Skeletal muscle tissue (tissue), 4 donors: ENCODE data around the gene TIGD3. TPM values are rescaled to one million over a fixed set of nuclear protein-coding genes. Genes with fewer than 3 reads are reported as not detected.

Source experiments
- H3K27ac ChIP-seq: one replicate; pipeline ENCODE4 v1.7.0; 2013; ENCODE audit warnings: mild to moderate bottlenecking, low read depth, low read length, inconsistent platforms
- H3K27me3 ChIP-seq, 3 donors: one replicate each; pipeline ENCODE4 v1.7.0; 2013; ENCODE audit warnings: low read length in 3 of 3; ENCODE audit not compliant: control insufficient read depth in 3 of 3, insufficient read depth in 3 of 3
- H3K36me3 ChIP-seq, 3 donors: one replicate each; pipeline ENCODE4 v1.7.0; 2013; ENCODE audit warnings: low read length in 3 of 3; ENCODE audit not compliant: control insufficient read depth in 3 of 3, insufficient read depth in 3 of 3
- H3K4me1 ChIP-seq, 3 donors: one replicate each; pipeline ENCODE4 v1.7.0; 2013; ENCODE audit warnings: low read length in 3 of 3, mild to moderate bottlenecking in 3 of 3; ENCODE audit not compliant: control insufficient read depth in 3 of 3, insufficient read depth in 3 of 3
- H3K4me3 ChIP-seq, 3 donors: one replicate each; pipeline ENCODE4 v1.7.0; 2013; ENCODE audit warnings: low read length in 3 of 3
- H3K9ac ChIP-seq, 3 donors: one replicate each; pipeline ENCODE4 v1.7.0; 2013; ENCODE audit warnings: low read length in 3 of 3, mild to moderate bottlenecking in 3 of 3, moderate library complexity in 2 of 3, low read depth in 1 of 3
- H3K9me3 ChIP-seq, 3 donors: one replicate each; pipeline ENCODE4 v1.7.0; 2013; ENCODE audit warnings: low read length in 3 of 3; ENCODE audit not compliant: control insufficient read depth in 3 of 3
- total RNA-seq: library from RNA; depleted of rRNA; stranded (reverse); fragments of >200 nt; gene quantifications from one replicate; pipeline ENCODE4 v1.2.3, GENCODE V29; 2014
- donor health status: Osteomylitis.

TIGD3 gene, protein sequence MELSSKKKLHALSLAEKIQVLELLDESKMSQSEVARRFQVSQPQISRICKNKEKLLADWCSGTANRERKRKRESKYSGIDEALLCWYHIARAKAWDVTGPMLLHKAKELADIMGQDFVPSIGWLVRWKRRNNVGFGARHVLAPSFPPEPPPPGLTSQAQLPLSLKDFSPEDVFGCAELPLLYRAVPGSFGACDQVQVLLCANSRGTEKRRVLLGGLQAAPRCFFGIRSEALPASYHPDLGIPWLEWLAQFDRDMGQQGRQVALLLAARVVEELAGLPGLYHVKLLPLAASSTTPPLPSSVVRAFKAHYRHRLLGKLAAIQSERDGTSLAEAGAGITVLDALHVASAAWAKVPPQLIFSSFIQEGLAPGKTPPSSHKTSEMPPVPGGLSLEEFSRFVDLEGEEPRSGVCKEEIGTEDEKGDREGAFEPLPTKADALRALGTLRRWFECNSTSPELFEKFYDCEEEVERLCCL
- total RNA-seq: not detected

DNA sequence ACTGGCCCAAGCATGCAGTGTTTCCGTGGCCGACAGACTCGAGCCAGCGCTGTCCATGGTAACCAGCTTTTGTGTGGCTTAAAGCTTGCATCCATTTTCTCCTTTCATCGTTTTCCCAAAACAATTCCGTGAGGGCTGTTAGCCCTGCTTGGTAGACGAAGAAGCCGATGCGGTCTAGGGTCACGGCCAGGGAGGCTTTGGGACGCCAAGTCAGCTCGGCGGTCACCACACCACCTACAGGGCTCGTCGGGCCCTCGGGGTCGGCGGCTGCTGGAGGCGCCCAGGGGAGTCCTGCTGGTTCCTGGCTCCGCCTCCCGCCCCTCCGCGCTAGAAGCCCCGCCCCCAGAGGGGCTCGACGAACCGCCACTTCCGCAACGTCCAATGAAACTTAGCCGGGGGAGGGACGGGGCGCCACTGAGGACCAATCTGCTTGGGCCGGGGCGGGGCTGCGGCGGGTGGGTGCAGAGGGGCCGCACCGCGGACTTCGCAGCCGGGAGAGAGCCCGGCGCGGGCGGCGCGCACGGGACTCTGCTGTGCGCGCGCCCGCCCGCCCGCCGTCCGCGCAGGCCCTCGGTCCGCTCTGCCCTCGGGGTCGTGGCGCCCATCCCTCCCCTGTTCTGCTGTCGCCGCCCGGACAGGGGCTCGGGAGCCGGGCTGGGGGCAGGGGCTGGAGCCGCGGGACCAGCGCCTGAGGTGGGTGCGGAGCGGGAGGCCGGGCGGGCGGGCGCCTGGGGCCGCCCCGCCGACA lies at the start of gene TIGD3:
Gene TIGD3, plus strand, starts transcription at position 487 of the 748 bp plus-strand sequence. CDS start 1,058 bp downstream, outside the sequence.
- peak within 1 kb of the TSS; percentile 57 to 74 (median 62) for H3K9ac ChIP-seq
- H3K36me3 ChIP-seq: peaks cover 26 to 30% (median 27%) of the 10 kb centered on the region in 3 donors
- no peaks in the 10 kb centered on the region for H3K9me3 ChIP-seq
- H3K27ac ChIP-seq: peak within 1 kb of the TSS; percentile 47
- H3K27me3 ChIP-seq: peaks cover 0 to 10% (median 0%) of the 10 kb centered on the region in 3 donors
- H3K4me3 ChIP-seq: peak within 1 kb of the TSS; percentile 82 to 91 (median 85)
- peaks cover 25 to 34% (median 33%) of the 10 kb centered on the region in 3 donors for H3K4me1 ChIP-seq

DNA sequence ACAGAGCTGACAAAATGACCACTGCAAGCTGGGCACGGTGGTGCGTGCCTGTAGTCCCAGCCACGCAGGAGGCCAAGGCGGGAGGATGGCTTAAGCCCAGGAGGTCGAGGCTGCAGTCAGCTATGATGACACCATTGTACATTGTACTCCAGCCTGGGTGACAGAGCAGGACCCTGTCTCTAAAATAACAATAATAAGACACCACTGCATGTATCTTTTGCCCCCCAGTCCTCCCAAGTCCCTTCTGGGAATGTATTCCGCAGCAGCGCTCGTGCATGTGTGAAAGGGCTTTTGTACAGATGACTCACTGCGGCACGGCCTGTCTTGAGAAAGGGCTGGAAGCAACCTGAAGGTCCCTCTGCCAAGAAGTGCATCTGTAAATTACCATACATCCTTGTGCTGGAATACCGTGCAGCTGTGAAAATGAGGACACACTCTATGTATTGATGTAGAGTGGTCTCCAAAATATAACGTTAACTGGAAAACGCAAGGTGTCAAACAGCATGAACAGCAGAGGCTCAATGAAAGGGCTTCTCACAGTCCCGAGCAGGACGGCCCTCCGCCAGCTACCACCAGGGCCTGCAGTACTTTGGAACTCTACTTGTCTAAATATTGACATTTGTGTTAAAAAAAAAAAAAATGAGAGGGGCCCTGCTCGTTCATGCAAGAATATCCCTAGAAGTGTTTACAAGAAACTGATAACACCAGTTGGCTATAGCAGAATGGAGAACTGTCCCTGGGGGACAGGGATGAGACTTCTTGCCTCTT lies 48.9 kb upstream of the TIGD3 start:
- no peaks in the 10 kb centered on the region for H3K9me3 ChIP-seq
- no peaks in the 10 kb centered on the region for H3K36me3 ChIP-seq
- H3K9ac ChIP-seq: no peak overlapping the region
- no peaks in the 10 kb centered on the region for H3K27me3 ChIP-seq
- H3K4me3 ChIP-seq: no peak overlapping the region
- peaks cover 23 to 32% (median 27%) of the 10 kb centered on the region in 3 donors for H3K4me1 ChIP-seq
- H3K27ac ChIP-seq: no peak overlapping the region

DNA sequence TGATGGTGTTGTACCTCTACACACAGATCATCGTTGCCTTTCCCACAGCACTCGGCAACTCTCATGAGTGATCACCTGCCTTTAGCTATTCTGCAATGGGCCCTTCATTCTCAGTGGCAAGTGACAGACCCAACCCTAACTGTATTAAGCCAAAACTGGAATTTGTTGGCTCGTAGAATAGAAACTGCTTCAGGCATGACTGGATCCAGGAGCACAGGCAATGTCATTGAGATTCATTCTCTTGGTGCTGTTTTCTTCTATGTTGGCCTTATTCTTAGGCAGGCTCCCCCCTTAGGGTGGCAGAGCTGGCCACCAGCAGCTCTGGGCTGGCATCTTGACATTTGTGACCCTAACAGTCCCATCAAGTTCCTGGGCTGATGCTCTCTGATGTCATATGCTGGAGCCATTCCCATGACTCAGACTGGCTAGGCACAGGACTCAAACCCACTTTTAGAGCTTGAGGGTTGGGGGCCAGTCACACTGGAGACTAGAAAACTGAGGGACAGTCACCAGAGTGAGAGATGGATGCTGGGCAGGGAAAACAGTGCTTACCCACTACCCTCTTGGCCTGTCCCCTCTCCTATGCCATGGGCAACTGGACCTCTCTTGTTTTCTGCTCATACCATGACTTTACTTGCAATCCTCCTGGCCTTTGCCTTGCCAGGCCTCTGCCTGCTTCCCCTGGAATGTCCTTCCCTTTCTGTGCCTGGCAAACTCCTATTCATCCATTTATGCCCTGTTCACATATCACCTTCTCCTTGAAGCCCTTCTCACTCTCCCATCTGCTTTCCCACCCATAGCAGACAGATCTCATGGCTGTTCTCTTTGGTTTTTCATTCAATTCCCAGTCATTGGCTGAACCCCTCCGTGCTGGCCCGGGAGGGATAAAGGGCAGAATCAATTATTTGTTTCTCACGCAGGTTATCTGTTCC lies 47.0 kb upstream of the TIGD3 start:
- H3K27ac ChIP-seq: peak overlapping the region; percentile 33
- H3K4me1 ChIP-seq: peaks cover 22 to 31% (median 26%) of the 10 kb centered on the region in 3 donors
- no peak overlapping the region for H3K4me3 ChIP-seq
- no peaks in the 10 kb centered on the region for H3K9me3 ChIP-seq
- no peaks in the 10 kb centered on the region for H3K36me3 ChIP-seq
- H3K27me3 ChIP-seq: no peaks in the 10 kb centered on the region
- no peak overlapping the region for H3K9ac ChIP-seq

DNA sequence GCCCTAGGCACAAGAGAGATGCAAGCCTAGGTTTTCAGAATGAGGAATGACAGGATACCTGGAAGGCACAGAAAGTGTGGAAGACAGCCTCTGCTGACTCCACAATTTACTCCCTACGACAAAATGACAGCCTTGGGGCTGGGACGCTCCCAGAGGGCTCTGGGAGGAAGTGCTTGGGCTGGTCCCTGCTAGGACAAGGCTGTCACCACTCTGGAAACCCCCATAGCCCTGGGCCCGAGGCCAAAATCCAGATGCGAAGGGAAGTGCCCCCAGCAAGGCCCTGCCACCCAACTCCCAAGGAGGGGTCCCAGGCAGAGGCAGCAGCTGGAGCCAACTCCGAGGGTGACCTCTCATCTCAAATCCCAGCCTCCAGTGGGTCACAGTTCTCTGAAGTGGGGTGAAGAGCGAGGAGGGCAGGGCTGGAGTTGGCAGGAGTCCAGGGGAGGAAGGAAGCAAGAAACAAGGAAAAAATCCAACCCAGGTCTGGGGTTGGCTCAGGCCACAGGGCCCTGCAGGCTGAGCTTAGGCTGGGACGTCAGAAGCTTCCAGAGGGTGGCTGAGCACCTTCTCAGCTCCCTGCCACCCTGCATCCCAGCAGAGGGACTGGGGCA lies 46.2 kb upstream of the TIGD3 start:
- Histone ChIP-seq H3K4me3 (no peak overlapping the region), H3K27me3 (no peaks in the 10 kb centered on the region), H3K9me3 (no peaks in the 10 kb centered on the region), H3K9ac (peak overlapping the region in 1 of 3 donors; percentile 33), H3K36me3 (no peaks in the 10 kb centered on the region), H3K4me1 (peaks cover 22 to 34% (median 28%) of the 10 kb centered on the region in 3 donors), H3K27ac (peak overlapping the region; percentile 33)

DNA sequence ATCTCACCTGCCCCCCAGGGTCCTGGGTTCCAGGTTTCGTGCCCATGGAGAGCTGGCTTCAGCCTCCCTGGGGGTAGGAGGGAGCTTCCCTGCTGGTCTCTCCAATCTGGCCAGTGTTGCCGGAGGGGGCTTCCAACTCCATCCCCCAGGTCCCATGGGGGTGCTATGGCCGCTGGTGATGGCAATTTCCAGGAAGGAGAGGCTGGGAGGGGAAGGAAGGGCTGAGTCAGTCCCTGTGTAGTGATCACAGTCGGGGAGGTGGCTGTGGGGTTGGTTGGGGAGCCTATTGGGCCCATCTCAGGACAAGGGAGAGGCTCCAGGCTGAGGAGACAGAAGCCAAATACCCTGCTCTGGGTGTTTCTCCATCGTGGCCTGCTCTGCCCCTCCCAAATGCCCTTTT lies 45.5 kb upstream of the TIGD3 start:
- no peak overlapping the region for H3K4me3 ChIP-seq
- peak overlapping the region; percentile 33 for H3K27ac ChIP-seq
- H3K9ac ChIP-seq: no peak overlapping the region
- no peaks in the 10 kb centered on the region for H3K9me3 ChIP-seq
- no peaks in the 10 kb centered on the region for H3K27me3 ChIP-seq
- peaks cover 25 to 38% (median 34%) of the 10 kb centered on the region in 3 donors for H3K4me1 ChIP-seq
- no peaks in the 10 kb centered on the region for H3K36me3 ChIP-seq

DNA sequence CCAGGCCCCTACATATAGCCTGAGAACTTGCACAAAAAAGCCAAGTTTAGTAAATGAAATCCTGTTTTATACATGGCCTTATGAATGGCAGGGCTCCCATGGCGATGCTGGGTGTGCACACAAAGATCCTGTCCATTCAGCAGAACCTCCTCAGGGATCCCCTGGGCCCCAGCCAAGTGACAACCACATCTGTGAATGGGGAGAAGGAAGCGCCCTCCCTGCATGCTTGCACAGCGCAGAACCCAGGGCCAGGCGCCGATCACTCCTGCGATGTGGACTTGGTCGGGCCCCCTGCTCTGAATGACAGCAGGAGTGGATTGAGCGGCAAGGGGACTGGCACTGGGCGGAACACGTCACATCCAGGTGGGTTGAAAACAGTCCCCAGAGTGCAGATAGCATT lies 44.3 kb upstream of the TIGD3 start:
- Histone ChIP-seq H3K4me3 (no peak overlapping the region), H3K4me1 (peaks cover 27 to 41% (median 40%) of the 10 kb centered on the region in 3 donors), H3K9ac (peak overlapping the region in 1 of 3 donors; percentile 10), H3K27me3 (no peaks in the 10 kb centered on the region), H3K9me3 (no peaks in the 10 kb centered on the region), H3K27ac (no peak overlapping the region), H3K36me3 (no peaks in the 10 kb centered on the region)

DNA sequence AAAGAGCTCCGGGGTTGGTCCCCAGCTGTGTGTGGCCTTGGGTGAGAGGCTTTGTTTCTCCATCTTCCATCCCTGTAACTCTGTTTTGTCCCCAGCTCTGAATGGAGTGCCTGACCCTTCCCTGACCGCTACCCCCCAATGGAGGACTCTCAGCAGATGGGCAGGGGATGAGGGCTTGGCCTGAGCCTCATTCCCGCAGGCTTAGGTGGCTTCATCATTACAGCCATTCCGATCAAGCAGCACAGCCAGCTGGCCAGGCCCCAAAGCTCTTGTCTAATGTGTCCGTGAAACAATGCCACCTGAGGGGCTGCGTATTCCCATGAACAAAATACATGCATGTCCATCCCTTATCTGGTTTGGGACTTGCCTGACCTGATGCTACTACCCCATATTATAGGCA lies 43.8 kb upstream of the TIGD3 start:
- H3K27ac ChIP-seq: no peak overlapping the region
- no peaks in the 10 kb centered on the region for H3K9me3 ChIP-seq
- peak overlapping the region in 1 of 3 donors; percentile 5 for H3K9ac ChIP-seq
- H3K4me3 ChIP-seq: no peak overlapping the region
- no peaks in the 10 kb centered on the region for H3K27me3 ChIP-seq
- peaks cover 29 to 46% (median 42%) of the 10 kb centered on the region in 3 donors for H3K4me1 ChIP-seq
- H3K36me3 ChIP-seq: no peaks in the 10 kb centered on the region

DNA sequence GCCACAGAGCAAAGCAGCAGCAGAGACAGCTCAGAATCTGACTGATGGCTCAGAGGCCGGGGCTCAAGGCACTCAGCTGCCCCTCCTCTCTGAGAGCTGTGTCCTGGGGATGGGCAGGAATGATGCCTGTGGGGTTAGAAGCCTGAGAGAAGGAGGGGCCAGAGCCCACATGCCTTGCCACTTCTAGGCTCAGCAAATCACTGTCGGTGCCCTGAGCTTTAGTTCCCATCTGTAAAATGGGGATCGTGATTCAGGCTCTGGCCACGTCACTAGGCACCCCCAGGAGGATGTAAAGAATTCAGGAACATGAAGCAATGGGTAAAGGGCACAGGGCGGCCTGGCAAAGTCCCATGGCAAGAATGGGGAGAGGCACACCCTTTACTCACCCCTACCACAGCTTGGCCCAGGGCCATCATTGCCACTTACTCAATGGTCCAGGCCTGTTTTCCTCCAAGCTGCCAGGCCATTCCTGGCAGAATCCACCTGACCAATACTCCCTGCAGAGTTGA lies 43.3 kb upstream of the TIGD3 start:
- Histone ChIP-seq H3K27ac (no peak overlapping the region), H3K36me3 (no peaks in the 10 kb centered on the region), H3K9ac (no peak overlapping the region), H3K4me3 (no peak overlapping the region), H3K4me1 (peaks cover 34 to 51% (median 47%) of the 10 kb centered on the region in 3 donors), H3K9me3 (no peaks in the 10 kb centered on the region), H3K27me3 (no peaks in the 10 kb centered on the region)
